ENCODE data around the gene EPN2.

The EPN2 gene

GRCh38 chr17:19295473-19296135 is 58.4 kb downstream of the EPN2 start:
- Histone ChIP-seq H4K20me1 (peaks cover 0 to 23% (median 0%) of the 10 kb centered on the region in 11 experiments; a peak in 10 of 22 replicates), H3K9ac (peak overlapping the region in 6 of 11 experiments; percentile 2 to 71 (median 58); a peak in 10 of 22 replicates), H3K4me1 (peaks cover 19 to 54% (median 39%) of the 10 kb centered on the region in 10 experiments), H3K9me3 (replicated peaks in 1 of 11) (no peaks in the 10 kb centered on the region), H3K27ac (peak overlapping the region in 8 of 11 experiments; percentile 19 to 80 (median 54); a peak in 15 of 22 replicates), H3K4me3 (no peak overlapping the region), H3K4me2 (peak overlapping the region in 10 of 11 experiments; percentile 4 to 83 (median 62); a peak in 18 of 22 replicates), H3K27me3 (peaks cover 12 to 69% (median 41%) of the 10 kb centered on the region in 11 experiments), H3K36me3 (no peaks in the 10 kb centered on the region)
- TF ChIP-seq Cebpa-rat (IDR thresholded peaks at IDR 0.05) = no peak; a peak in 1 of 22 replicates

- Histone ChIP-seq H4K20me1 (peaks cover 0 to 28% (median 3%) of the 10 kb centered on the region in 11 experiments; a peak in 10 of 22 replicates), H3K27ac (peak overlapping the region in 2 of 11 experiments; percentile 15 to 30; a peak in 1 of 22 replicates), H3K9me3 (replicated peaks in 1 of 11) (no peaks in the 10 kb centered on the region), H3K4me3 (no peak overlapping the region), H3K4me1 (peaks cover 17 to 51% (median 34%) of the 10 kb centered on the region in 10 experiments), H3K27me3 (peaks cover 4 to 69% (median 41%) of the 10 kb centered on the region in 11 experiments; a peak in 21 of 22 replicates), H3K36me3 (no peaks in the 10 kb centered on the region), H3K4me2 (peak overlapping the region in 4 of 11 experiments; percentile 4 to 61 (median 58); a peak in 6 of 22 replicates), H3K9ac (no peak overlapping the region)
- no peak for TF ChIP-seq Cebpa-rat (IDR thresholded peaks at IDR 0.05)
These were observed 59.9 kb downstream of the EPN2 start for GRCh38 chr17:19296786-19297778.

GRCh38 chr17:19298569-19299213 is 61.5 kb downstream of the EPN2 start:
- H3K27ac ChIP-seq = no peak overlapping the region
- peaks cover 29 to 65% (median 43%) of the 10 kb centered on the region in 10 experiments for H3K4me1 ChIP-seq
- no peaks in the 10 kb centered on the region for H3K9me3 ChIP-seq (replicated peaks in 1 of 11)
- H3K4me2 ChIP-seq = no peak overlapping the region
- no peak overlapping the region for H3K9ac ChIP-seq
- no peak overlapping the region for H3K4me3 ChIP-seq
- peaks cover 0 to 56% (median 31%) of the 10 kb centered on the region in 11 experiments; a peak in 19 of 22 replicates for H3K27me3 ChIP-seq
- no peak for TF ChIP-seq Cebpa-rat (IDR thresholded peaks at IDR 0.05)
- H3K36me3 ChIP-seq = no peaks in the 10 kb centered on the region
- H4K20me1 ChIP-seq = peaks cover 0 to 37% (median 6%) of the 10 kb centered on the region in 11 experiments; a peak in 8 of 22 replicates

- TF ChIP-seq Cebpa-rat (IDR thresholded peaks at IDR 0.05) = no peak
- H3K36me3 ChIP-seq = no peaks in the 10 kb centered on the region
- H3K9ac ChIP-seq = no peak overlapping the region
- H4K20me1 ChIP-seq = peaks cover 0 to 41% (median 6%) of the 10 kb centered on the region in 11 experiments; a peak in 8 of 22 replicates
- H3K4me2 ChIP-seq = no peak overlapping the region
- H3K4me1 ChIP-seq = peaks cover 34 to 65% (median 49%) of the 10 kb centered on the region in 10 experiments
- H3K27me3 ChIP-seq = peaks cover 0 to 55% (median 28%) of the 10 kb centered on the region in 11 experiments; a peak in 19 of 22 replicates
- H3K9me3 ChIP-seq (replicated peaks in 1 of 11) = no peaks in the 10 kb centered on the region
- H3K27ac ChIP-seq = no peak overlapping the region
- H3K4me3 ChIP-seq = no peak overlapping the region
These were observed 62.1 kb downstream of the EPN2 start for GRCh38 chr17:19299214-19299747.

GRCh38 chr17:19299866-19300265 is 62.7 kb downstream of the EPN2 start:
- no peaks in the 10 kb centered on the region for H3K9me3 ChIP-seq (replicated peaks in 1 of 11)
- H3K4me3 ChIP-seq = no peak overlapping the region
- no peak overlapping the region for H3K9ac ChIP-seq
- H3K27ac ChIP-seq = no peak overlapping the region
- H3K4me2 ChIP-seq = no peak overlapping the region
- H3K4me1 ChIP-seq = peaks cover 40 to 65% (median 49%) of the 10 kb centered on the region in 10 experiments
- TF ChIP-seq Cebpa-rat (IDR thresholded peaks at IDR 0.05) = no peak
- peaks cover 0 to 47% (median 6%) of the 10 kb centered on the region in 11 experiments; a peak in 8 of 22 replicates for H4K20me1 ChIP-seq
- no peaks in the 10 kb centered on the region for H3K36me3 ChIP-seq
- peaks cover 0 to 58% (median 34%) of the 10 kb centered on the region in 11 experiments; a peak in 19 of 22 replicates for H3K27me3 ChIP-seq

GRCh38 chr17:19301274-19301951 is 64.2 kb downstream of the EPN2 start:
- peaks cover 7 to 61% (median 12%) of the 10 kb centered on the region in 11 experiments; a peak in 15 of 22 replicates for H4K20me1 ChIP-seq
- TF ChIP-seq Cebpa-rat (IDR thresholded peaks at IDR 0.05) = no peak

GRCh38 chr17:19301973-19302372 is 64.8 kb downstream of the EPN2 start:
- peaks cover 0 to 68% (median 34%) of the 10 kb centered on the region in 11 experiments; a peak in 19 of 22 replicates for H3K27me3 ChIP-seq
- TF ChIP-seq Cebpa-rat (IDR thresholded peaks at IDR 0.05) = no peak
- H3K9ac ChIP-seq = peak overlapping the region in 3 of 11 experiments; percentile 12 to 71 (median 71); a peak in 3 of 22 replicates
- H3K27ac ChIP-seq = peak overlapping the region in 8 of 11 experiments; percentile 62 to 82 (median 78); a peak in 10 of 22 replicates
- no peaks in the 10 kb centered on the region for H3K9me3 ChIP-seq (replicated peaks in 1 of 11)
- H3K4me3 ChIP-seq = no peak overlapping the region
- peaks cover 7 to 66% (median 12%) of the 10 kb centered on the region in 11 experiments; a peak in 15 of 22 replicates for H4K20me1 ChIP-seq
- H3K4me2 ChIP-seq = peak overlapping the region; percentile 72 to 97 (median 92)
- H3K36me3 ChIP-seq = no peaks in the 10 kb centered on the region
- H3K4me1 ChIP-seq = peaks cover 52 to 65% (median 60%) of the 10 kb centered on the region in 10 experiments

More at GRCh38 chr17:19301274-19301951, 64.2 kb downstream of the EPN2 start:
- H3K4me1 ChIP-seq = peaks cover 46 to 65% (median 54%) of the 10 kb centered on the region in 10 experiments
- H3K4me2 ChIP-seq = peak overlapping the region; percentile 72 to 97 (median 92); a peak in 19 of 22 replicates
- no peaks in the 10 kb centered on the region for H3K36me3 ChIP-seq
- H3K4me3 ChIP-seq = no peak overlapping the region
- peak overlapping the region in 6 of 11 experiments; percentile 62 to 82 (median 78); a peak in 6 of 22 replicates for H3K27ac ChIP-seq
- no peaks in the 10 kb centered on the region for H3K9me3 ChIP-seq (replicated peaks in 1 of 11)
- H3K9ac ChIP-seq = peak overlapping the region in 2 of 11 experiments; percentile 10 to 12; a peak in 1 of 22 replicates
- peaks cover 0 to 68% (median 34%) of the 10 kb centered on the region in 11 experiments; a peak in 19 of 22 replicates for H3K27me3 ChIP-seq
